ENCODE results near the gene NRP2. TPM values are rescaled to one million over a fixed set of nuclear protein-coding genes. Genes with fewer than 3 reads are reported as not detected.

Gene NRP2
- total RNA-seq, 1 experiment from 2014 or later = 18.3 TPM

- TF ChIP-seq CTCF (conservative IDR thresholded peaks at IDR 0.05; ENCODE audit: low read depth, low read length) = no peak
- Histone ChIP-seq H4K20me1 (ENCODE audit: low read length) (no peaks in the 10 kb centered on the region), H3K79me2 (ENCODE audit: low read length) (no peaks in the 10 kb centered on the region), H2AFZ (ENCODE audit: low read length) (no peak overlapping the region), H3K4me1 (ENCODE audit: insufficient read depth, low read length) (no peaks in the 10 kb centered on the region), H3K9me2 (replicated peaks; ENCODE audit: low read length) (no peaks in the 10 kb centered on the region), H3K4me2 (ENCODE audit: low read length) (no peak overlapping the region), H3K9me3 (ENCODE audit: low read length) (no peaks in the 10 kb centered on the region), H3K36me3 (ENCODE audit: low read depth, low read length) (no peaks in the 10 kb centered on the region), H3K4me3 (ENCODE audit: low read length) (no peak overlapping the region), H3F3A (ENCODE audit: low read length, unreplicated experiment) (no peaks in the 10 kb centered on the region), H3K9ac (ENCODE audit: low read length) (no peak overlapping the region), H3K27ac (ENCODE audit: low read length) (no peak overlapping the region), H3K27me3 (ENCODE audit: low read length) (no peaks in the 10 kb centered on the region)
- BruUV-seq (replicated peaks) = no TSS peak
- intact Hi-C loops (cut with micrococcal nuclease) = no loop called here
- no peak for ATAC-seq
- ChIA-PET POLR2A (ENCODE audit: unreplicated experiment) (no interaction called here), CTCF (no interaction called here)
- no peak for DNase-seq
Measured at GRCh38 chr2:205805136-205805535, 122.8 kb downstream of the NRP2 start.

- Histone ChIP-seq H3K9me3 (ENCODE audit: low read length) (no peaks in the 10 kb centered on the region), H3K9ac (ENCODE audit: low read length) (no peak overlapping the region), H3K9me2 (replicated peaks; ENCODE audit: low read length) (no peaks in the 10 kb centered on the region), H3K36me3 (ENCODE audit: low read depth, low read length) (no peaks in the 10 kb centered on the region), H3K79me2 (ENCODE audit: low read length) (no peaks in the 10 kb centered on the region), H3K4me1 (ENCODE audit: insufficient read depth, low read length) (no peaks in the 10 kb centered on the region), H3F3A (ENCODE audit: low read length, unreplicated experiment) (no peaks in the 10 kb centered on the region), H3K27ac (ENCODE audit: low read length) (no peak overlapping the region), H3K27me3 (ENCODE audit: low read length) (no peaks in the 10 kb centered on the region), H3K4me3 (ENCODE audit: low read length) (no peak overlapping the region), H2AFZ (ENCODE audit: low read length) (no peak overlapping the region), H3K4me2 (ENCODE audit: low read length) (no peak overlapping the region), H4K20me1 (ENCODE audit: low read length) (no peaks in the 10 kb centered on the region)
- CTCF ChIA-PET = no interaction called here
- ATAC-seq (no peak), DNase-seq (no peak)
- intact Hi-C loops (cut with micrococcal nuclease) = no loop called here
- no TSS peak for BruUV-seq (replicated peaks)
- no peak for TF ChIP-seq EZH2 (IDR thresholded peaks at IDR 0.05; ENCODE audit: low read length, unreplicated experiment)
- no peak for TF ChIP-seq EZH2phosphoT487 (IDR thresholded peaks at IDR 0.05; ENCODE audit: borderline replicate concordance, low read length)
- no peak for TF ChIP-seq CTCF (conservative IDR thresholded peaks at IDR 0.05; ENCODE audit: low read depth, low read length)
- POLR2A ChIA-PET (ENCODE audit: unreplicated experiment) = no interaction called here
Measured at GRCh38 chr2:205806143-205806905, 124.0 kb downstream of the NRP2 start.

- BruUV-seq (replicated peaks) = no TSS peak
- H3F3A ChIP-seq (ENCODE audit: low read length, unreplicated experiment) = no peaks in the 10 kb centered on the region
- no peak overlapping the region for H3K27ac ChIP-seq (ENCODE audit: low read length)
- ATAC-seq (no peak), DNase-seq (no peak)
- H3K4me3 ChIP-seq (ENCODE audit: low read length) = no peak overlapping the region
- no peaks in the 10 kb centered on the region for H4K20me1 ChIP-seq (ENCODE audit: low read length)
- no peak overlapping the region for H3K4me2 ChIP-seq (ENCODE audit: low read length)
- intact Hi-C loops (cut with micrococcal nuclease) = no loop called here
- no peaks in the 10 kb centered on the region for H3K27me3 ChIP-seq (ENCODE audit: low read length)
- no peaks in the 10 kb centered on the region for H3K9me2 ChIP-seq (replicated peaks; ENCODE audit: low read length)
- ChIA-PET POLR2A (ENCODE audit: unreplicated experiment) (interaction anchor here (0.5 kb wide), 1 partner anchor 125 kb away, joined by 3 read pairs; the partner anchor contains the start of gene NRP2), CTCF (no interaction called here)
- no peaks in the 10 kb centered on the region for H3K79me2 ChIP-seq (ENCODE audit: low read length)
- no peak overlapping the region for H2AFZ ChIP-seq (ENCODE audit: low read length)
- H3K9ac ChIP-seq (ENCODE audit: low read length) = no peak overlapping the region
- no peaks in the 10 kb centered on the region for H3K36me3 ChIP-seq (ENCODE audit: low read depth, low read length)
- H3K9me3 ChIP-seq (ENCODE audit: low read length) = no peaks in the 10 kb centered on the region
- no peaks in the 10 kb centered on the region for H3K4me1 ChIP-seq (ENCODE audit: insufficient read depth, low read length)
- TF ChIP-seq EZH2phosphoT487 (IDR thresholded peaks at IDR 0.05; ENCODE audit: borderline replicate concordance, low read length) = no peak
- TF ChIP-seq EZH2 (IDR thresholded peaks at IDR 0.05; ENCODE audit: low read length, unreplicated experiment) = no peak
- no peak for TF ChIP-seq CTCF (conservative IDR thresholded peaks at IDR 0.05; ENCODE audit: low read depth, low read length)
Measured at GRCh38 chr2:205807229-205807628, 124.9 kb downstream of the NRP2 start.
